Measurements from ENCODE around the gene FMNL2.
A peak's percentile ranks its signal among the peaks of the same experiment; 100 is the strongest.

FMNL2 gene

DNA sequence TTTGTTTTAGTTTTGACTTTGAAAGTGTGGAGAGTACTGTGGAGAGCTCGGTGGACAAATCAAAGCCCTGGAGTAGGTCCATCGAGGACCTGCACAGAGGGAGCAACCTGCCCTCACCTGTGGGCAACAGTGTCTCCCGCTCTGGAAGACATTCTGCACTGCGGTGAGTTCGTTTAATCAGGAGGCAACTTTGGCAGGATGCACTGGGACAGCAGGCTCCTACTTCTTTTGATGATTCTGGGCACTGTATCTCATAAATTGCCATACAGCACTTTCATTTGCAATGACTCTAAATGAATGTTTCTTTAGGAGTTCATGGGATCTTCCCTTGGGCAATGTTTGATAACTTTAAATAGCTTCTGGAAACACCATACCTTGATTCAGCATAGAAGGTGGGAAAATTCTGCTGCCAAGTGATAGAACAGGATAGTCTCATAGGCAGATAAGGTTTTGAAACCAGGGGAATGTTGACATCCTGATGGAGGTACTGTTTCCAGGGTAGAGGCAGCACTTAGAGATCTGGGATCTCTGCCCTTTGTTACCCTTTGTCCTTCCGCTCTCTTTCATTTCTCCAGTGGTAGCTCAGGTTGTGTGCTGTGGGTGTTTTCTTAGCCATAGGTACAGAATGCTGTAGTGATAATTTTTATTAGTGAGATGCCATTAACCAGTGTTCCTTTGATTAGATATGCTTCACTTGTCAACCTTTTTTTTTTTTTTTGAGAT lies 226.1 kb downstream of the FMNL2 start:
- DNase-seq: no peak

DNA sequence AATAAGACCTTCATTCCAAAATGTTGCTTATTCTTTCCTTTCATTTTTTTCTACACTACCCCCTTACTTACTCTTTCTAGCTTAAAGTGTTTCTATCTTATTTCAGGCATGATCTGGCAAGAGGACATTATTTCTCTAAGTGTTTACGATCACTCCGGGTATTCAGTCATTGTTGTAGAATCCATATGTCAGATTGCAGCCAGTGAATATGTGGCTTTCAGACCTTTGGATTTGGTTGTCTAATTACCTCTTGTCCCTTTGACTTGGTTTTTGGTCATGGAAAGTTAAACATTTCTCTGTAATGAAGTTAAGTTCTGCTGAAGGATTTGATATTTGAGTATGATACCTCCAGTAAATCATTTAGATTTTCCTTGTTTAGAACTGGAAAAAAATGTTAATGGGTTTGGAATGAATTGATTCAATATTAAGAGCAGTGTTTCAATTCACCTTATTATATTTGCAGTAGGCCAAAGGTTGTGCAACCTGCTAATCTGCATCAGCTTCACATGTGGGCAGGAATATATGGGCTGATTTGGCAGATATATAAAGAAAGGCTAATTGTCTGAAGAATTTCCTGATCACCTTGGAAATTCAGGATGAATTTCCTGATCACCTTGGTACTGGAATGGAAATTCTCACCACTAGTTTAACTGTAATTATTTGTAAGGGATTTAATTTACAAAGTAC lies 227.4 kb downstream of the FMNL2 start:
- DNase-seq: no peak

DNA sequence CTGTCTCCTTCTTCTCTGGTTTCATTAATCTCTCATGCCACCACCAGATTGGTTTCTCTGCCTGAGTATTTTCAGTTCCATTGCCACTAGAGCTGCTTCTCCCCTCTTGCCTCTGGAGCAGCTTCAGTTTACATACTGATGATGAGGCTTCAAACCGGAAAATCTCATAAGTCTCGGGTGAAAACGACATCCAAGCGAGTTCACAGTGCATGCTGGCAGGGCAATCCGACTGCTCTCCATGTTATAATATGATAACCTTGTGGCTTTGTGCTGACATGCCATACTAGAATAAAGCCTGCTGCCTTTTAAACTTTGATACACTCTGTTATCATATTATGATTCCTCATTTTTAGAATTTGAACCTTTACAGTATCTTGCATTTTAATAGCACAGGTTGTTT lies 228.8 kb downstream of the FMNL2 start:
- no peak for DNase-seq

DNA sequence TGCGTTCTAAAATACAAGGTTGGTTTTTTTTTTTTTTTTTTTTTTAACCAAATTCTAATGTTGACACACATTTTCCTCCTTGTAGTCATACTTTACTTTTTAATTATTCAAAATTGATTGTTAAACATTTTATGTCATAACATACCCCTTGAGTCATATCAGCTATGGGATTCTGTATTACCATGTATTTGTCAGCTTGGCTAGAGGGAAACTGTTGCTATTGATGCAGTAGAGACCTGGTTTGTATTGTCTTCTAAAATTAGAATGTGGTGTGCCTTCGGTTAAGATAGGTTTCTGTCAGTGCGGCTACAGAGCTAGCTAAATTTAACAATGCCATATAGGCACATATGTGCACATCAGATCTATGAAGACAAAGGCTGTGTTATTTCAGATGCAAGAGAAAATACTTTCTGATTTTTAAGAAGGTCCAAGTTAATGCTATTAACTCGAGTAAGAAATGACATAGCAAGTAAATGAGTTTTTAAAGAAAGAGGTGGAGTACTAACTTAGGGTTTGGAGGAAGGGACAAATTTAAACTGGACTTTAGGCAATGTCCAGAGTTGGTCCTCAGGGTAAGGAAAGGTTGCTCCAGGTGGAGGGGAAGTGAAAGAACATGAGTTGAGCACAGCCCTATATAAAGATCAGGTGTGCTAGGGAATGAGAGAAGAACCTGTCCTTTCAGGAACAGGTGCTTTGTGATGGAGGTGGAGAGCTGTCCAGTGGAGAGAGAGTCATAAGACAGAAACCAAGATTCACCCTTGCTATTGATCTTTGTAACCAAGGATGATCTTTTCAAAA lies 230.0 kb downstream of the FMNL2 start:
- DNase-seq: no peak

DNA sequence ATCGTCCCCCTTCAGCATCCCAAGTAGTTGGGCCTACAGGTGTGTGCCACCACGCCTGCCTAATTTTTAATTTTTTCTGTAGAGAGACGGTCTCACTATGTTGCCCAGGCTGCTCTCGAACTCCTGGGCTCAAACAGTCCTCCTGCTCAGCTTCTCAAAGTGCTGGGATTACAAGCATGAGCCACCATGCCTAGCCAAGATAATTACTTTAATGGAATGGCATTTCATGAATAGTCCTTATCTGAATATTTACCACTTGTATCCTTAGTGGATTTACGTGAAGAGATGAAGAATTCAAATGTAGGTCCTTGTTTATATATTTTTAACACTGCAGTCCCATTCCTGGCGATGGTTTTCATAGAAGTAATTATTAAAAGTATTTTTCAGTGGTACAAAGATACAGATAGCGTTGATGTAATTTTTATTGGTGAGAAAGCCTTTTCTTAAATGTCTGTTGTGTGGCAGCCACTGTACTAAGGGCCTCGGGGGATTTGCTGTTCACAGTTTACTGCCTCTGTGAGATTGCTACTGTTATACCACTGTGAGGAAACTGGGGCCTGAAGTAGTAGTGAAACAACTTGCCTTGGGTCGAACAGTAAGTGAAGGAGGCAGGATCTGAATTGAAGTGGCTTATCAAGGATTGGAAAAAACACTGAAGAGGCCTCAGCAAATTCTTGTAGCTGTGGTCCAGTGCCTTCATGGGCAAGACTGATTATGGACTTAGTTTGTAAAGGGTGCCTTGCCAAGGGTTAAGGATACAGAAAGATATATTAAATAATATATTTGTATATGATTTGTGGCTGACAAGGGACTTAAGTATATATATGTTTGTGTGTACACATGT lies 231.1 kb downstream of the FMNL2 start:
- no peak for DNase-seq

DNA sequence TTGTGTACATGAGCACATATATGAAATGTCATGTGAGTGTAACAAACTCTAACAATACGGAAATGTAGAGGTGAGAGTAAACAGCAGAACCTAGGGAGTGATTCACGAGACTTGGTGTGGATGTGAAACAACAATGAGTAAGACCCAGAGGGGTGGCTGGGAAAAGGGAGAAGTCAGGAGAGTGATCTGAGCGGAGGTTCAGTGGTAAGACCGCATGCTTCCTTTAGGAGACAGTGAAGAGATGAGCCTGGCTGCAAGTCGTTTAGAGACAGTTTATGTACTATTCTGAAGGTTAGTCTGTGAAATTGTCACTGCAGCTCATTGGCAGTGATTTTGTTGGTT lies 231.7 kb downstream of the FMNL2 start:
- peak; percentile 18 for DNase-seq

DNA sequence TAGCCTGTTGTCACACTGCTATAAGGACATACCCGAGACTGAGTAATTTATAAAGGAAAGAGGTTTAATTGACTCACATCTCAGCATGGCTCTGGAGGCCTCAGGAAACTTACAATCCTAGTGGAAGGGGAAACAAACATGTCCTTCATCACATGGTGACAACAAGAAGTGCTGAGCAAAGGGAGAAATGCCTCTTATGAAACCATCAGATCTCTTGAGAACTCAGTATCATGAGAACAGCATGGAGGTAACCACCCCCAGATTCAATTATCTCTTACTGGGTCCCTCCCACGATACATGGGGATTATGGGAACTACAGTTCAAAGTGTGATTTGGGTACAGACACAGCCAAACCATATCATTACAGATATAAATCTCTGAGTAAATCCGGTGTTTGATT lies 233.6 kb downstream of the FMNL2 start:
- no peak for DNase-seq

DNA sequence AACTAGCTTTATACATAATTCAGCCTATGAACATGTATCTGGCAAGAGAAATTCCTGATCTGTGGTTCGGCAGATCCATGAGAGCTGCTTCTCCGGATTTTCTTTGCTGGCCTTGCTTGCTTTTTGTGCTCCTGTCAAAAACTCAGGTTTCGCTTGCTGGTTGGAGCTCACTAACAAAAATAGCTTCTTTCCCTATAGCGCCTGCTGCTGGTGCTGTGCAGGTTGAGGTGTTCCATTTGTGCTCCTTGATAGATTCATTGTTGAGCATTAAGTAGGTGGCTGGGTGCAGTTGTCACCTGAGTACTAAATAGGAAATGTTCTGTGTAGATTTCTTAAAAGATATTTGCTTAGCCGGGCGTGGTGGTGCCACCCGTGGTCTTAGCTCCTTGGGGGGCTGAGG lies 234.2 kb downstream of the FMNL2 start:
- DNase-seq: no peak

DNA sequence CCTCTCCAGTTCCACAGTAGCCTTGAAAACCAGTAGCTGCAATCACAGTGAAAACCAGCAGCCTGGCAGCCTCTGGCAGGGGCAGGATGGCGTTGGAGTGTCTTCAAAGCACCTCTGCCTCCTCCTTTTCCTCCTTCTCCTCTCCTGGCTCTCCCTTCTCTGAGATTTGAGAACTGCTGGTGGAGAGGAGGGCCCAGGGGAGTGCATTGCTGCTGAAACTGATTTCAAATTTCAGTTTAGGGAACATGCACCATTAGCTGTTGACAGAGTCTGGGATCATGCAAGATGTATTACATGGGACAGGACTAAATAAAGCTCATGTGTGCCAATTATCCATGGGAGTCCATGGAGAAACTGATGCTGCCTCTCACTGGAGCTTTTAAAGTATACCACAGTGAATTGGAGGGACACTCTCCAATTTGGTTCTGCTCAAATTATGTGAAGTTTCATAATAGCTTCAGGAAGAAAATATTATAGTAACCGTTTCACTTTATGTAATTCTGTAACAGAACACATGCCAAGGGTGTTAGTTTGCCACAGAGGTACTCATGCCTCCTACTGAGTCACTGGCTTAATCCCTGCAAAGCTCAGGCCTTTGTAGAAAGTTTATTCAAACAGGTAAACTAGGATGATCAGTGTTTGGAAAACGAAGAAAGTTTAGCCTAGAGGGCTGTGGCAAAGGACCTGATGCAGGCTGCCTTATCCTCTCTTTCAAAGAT lies 236.2 kb downstream of the FMNL2 start:
- no peak for DNase-seq

DNA sequence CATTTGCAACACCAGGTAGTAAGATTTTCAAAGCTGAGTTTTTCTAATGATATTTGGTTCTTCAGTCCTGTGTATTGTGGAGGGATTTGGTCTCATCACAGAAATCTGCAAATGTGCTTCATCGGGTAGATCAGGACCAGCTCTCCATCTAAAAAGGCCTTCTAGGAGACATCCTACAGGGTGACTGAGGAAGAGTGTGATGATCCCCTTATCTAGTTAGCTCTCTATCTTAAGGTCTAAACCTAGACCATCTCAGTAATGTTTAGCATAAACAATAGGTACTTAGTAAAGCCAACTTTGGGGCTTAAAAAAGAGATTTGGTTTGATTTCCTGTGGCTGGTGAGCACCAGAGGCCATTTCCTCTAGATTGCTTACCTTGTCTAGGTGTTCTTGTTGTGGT lies 237.1 kb downstream of the FMNL2 start:
- DNase-seq: no peak

DNA sequence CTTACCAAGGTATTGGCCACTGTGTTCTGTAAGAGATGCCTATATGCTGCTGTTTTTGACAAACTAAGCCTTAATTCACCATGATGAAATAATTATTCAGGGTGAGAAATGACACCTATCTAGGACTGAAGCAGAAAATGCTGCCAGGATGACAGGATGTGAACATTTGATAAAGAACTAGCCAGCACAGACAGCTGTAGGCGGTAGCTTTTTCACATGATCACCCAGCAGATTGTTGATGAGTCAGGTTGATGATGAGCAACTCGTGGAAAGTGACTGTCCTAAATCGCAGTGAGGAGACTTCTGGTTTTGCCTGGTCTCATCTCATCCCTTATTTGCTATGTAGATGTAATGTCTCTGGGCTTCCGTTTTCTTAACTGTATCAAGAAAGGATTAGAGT lies 238.2 kb downstream of the FMNL2 start:
- DNase-seq: peak; percentile 93

DNA sequence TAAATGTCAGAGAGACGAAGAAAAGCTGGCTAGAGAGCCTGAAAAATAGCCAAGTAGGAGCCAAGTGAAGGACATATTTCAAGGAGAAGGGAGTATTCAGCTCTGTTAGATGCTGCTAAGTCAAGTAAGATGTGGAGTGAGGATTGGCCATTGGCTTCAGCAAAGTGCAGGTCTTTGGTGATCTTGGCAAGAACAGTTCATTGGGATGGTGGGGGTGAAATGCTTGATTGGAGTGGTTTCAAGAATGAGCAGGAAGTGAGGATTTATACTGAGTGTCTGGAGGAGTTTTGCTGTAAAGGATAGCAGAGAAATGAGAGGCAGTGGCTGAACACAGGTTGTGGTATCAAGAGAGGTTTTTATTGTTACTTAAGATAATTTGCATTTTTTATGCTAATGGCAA lies 242.6 kb downstream of the FMNL2 start:
- no peak for DNase-seq

DNA sequence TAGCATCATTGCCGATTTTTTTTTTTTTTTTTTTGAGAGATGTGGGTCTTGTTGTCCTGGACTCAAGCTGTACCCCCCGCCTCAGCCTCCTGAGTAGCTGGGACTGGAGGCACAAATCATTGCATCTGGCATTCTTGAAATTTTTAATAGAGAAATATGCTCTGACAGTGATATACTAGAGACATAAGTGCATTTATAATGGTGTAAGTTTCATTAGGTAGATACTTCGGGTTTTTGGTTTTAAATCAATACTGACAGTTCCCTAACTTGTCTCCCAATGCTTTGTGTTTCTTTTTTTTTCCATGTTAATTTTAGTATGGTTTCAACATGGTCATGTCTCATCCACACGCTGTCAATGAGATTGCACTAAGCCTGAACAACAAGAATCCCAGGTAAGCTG lies 243.6 kb downstream of the FMNL2 start:
- DNase-seq: no peak

DNA sequence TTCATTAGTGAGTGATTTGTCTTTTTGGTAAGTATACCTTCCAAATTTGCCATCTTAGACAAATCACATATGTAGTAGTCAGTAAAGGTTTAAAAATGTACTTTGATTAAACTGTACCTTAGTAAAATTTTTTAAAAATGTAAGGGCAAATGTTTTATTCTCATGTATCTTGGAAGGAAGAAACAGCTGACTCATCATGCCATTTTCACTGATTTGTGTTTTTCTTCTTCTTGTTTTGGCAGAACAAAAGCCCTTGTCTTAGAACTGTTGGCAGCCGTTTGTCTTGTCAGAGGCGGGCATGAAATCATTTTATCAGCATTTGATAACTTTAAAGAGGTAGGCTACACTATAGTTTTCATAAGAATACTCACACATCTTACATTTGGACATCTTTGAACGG lies 245.7 kb downstream of the FMNL2 start:
- no peak for DNase-seq

DNA sequence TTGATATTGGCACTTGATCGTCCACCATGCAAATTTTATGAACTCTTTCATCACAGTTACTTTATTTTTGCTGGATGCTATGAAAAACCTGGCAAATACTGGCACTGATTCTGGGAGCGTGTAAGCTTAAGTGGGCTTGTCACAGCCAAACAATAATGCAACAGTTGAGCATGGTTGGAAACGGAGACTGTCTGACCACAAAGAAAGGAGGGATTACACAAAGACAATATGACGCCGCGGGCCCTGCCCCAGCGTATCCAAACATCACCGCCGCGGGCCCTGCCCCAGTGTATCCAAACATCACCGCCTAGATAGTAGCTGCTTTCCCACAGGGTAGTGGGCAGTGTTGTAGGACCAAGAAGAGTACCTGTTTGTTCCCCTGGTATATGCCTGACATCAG lies 246.4 kb downstream of the FMNL2 start:
- no peak for DNase-seq

DNA sequence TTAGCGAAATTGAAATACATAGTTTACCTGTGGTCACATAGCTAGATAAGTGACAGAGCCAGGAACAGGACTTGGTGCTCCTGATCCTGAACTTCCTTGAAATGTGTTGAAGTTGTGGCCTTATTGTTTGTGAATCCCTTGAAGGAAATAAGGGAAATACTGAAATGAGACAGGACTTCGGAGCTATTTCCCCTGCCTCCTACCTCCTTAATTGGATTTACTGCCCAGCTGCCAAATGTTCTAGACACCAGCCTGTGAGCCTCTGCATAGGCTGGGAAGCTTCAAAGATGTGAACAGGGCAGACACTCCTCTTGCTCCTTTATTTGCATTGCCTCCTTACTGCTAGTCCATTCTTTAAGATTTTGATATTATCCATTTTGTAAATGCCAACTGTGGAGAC lies 247.1 kb downstream of the FMNL2 start:
- DNase-seq: no peak

DNA sequence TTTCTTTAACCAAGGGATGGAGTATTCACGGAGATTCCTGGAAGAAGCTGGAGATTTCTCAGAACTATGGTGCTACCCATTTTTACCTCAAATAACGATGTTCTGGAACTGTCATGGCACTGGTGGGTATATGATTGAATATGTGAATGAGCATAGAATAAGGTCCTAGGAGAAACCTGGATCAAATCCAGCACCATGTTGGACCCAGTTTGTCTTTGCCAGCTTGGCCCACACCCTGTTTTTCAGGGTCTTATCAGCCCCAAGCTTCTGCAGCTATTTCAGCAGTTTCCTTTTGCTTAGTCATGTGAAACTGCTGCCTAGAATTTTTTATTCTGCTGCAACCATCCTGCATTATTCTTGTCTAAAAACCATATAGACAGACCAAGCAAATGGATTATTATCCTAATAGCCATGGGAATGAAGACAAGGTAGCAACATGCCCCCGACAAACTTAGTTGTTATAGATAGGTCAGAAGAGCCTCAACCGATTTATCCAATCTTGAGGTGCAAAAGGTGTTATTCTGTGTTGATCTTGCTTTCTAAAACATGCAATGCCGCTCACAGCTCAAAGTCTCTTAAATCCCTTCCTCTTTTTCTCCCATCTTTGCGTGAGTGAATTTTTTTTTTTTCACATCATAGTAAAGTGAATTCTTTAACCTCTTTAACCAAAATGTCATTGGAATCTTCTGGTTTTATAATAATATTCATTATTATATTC lies 248.7 kb downstream of the FMNL2 start:
- no peak for DNase-seq

DNA sequence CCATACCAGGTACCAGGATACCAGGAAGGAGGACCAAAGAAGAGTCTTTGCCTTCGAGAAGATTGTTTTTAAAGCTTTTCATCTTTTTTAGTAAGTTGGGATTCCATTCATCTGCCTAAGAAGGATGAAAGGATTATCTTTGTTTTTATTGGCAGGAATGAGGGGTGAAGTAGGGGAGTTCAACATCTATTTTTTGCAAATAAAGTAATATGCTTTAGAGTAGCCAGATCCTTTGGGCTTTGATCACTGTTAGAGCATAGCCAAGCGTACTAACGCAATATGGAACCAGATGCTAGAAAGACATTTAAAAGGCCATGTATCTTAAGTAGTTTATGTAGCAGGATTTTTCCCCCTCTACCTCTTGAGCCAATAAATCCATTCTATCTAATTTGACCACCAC lies 249.3 kb downstream of the FMNL2 start:
- DNase-seq: no peak

DNA sequence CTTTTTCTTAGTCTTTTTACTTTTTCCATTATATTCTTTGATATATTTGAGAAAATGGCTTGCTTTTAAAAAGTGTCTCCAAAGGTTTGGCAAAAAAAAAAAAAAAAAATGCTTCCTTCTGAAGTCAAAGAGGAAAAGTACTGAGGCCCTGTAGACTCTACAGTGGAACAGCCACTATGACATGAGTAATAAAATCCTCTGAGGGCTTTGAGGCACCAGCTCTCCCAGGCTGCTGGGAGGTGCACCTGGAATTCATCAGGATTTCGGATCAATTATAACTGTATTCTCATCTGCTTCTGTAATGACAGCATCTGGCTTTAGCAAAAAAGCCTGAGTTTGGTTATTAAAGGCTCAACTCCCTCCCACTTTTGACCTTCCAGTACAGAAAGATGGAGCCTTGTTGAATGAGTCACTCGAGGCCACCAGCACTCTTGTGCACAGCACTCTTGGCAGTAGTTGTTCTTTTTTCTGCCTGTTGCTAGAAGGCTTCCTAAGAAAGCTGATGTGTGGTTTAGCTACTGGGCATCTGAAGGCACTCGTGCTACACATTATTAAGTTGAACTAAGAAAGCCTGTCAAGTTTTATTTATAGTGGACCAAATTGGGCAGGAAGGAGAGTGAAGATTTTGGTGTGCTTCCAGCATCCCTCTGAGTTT lies 251.0 kb downstream of the FMNL2 start:
- peak; percentile 40 for DNase-seq

DNA sequence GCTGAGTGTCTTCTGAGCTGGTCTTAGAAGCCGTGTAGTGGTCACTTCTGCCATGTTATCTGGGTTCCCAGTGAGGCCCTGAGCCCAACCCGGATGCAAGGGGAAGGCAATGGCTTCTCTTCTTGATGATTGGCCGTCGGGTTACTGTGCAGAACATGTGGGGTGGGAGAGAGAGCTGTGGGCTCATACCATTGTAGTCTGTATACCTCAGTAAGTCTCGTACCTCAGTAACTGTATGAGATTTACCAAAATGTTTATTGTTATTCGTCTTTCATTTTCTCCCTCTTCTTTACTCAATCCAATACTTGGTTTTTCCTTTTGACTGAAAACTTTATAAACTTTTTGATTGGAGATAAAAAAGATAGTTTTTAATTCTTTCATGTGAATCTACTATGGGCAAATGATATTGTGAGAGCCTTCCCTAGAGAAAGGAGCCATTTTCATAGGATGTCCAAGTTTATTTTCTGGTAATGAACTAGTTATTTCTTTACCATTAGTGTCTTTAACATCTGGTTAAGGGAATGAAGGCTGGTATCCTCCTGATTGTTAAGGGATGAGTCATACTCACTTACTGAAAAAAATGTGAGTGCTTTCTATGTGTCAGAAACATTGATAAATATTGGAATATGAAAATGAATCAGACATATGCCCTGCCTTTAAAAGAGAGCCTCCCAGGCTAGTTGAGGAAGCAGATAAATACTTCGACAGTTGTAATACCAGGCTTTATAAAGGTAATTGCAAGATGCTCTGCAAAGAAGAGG lies 252.4 kb downstream of the FMNL2 start:
- DNase-seq: no peak

DNA sequence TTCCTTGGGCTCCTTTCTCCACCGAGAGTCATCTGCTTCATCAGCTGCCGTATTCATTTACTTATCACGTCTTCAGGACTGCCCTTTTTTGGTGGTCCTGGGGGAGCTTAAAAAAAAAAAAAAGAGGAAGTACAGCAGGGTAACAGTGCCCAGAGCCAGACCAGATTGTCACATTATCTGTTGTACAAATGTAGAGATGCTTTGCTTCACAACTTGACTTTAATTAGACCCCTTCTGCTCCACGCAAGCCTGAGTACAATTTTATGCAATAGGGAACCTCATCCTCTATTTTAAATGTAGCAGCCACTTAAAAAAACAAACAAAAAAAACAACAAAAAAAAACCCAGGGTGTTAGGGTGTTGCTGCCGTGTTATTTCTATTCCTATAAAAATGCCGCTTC lies 254.0 kb downstream of the FMNL2 start:
- no peak for DNase-seq
